CD4-positive, alpha-beta T cell treated with Interleukin-1 beta for 1 hour (primary cell): ENCODE results near the gene PALS1.
"Not testable (repeated sequence)": the region's sequence is repeated elsewhere in the genome, so short reads cannot be mapped to it uniquely, and the experiment has no call there.

Source experiments
- DNase-seq, 2 donors: peaks; one replicate each; pipeline ENCODE4 v3.0.0-alpha.2; 2020 to 2022

The PALS1 gene

GRCh38 chr14:67260965-67261364 is 19.7 kb downstream of the PALS1 start:
- DNase-seq = no peak

- no peak for DNase-seq
Observed at GRCh38 chr14:67263499-67264149, 22.4 kb downstream of the PALS1 start.

- no peak for DNase-seq
Observed at GRCh38 chr14:67265131-67265530, 23.9 kb downstream of the PALS1 start.

- DNase-seq = no peak
Observed at GRCh38 chr14:67267576-67268328, 26.5 kb downstream of the PALS1 start.

GRCh38 chr14:67268426-67269150 is 27.4 kb downstream of the PALS1 start:
- no peak for DNase-seq

GRCh38 chr14:67269298-67270060 is 28.2 kb downstream of the PALS1 start:
- no peak for DNase-seq

- DNase-seq = no peak
Observed at GRCh38 chr14:67270145-67270753, 29.0 kb downstream of the PALS1 start.

GRCh38 chr14:67270933-67271332 is 29.7 kb downstream of the PALS1 start:
- DNase-seq = no peak

- DNase-seq = not testable (repeated sequence)
Observed at GRCh38 chr14:67273281-67273680, 32.0 kb downstream of the PALS1 start.

- DNase-seq = no peak
Observed at GRCh38 chr14:67276131-67276530, 34.9 kb downstream of the PALS1 start.

GRCh38 chr14:67280506-67280905 is 39.3 kb downstream of the PALS1 start:
- no peak for DNase-seq

- peak in 1 of 2 donors; percentile 22 for DNase-seq
Observed at GRCh38 chr14:67285876-67286452, 44.7 kb downstream of the PALS1 start.
